Spleen (tissue), 7 donors: Measurements from ENCODE around the gene MEMO1.

Experiments
- CTCF ChIP-seq, 11 experiments: fragments of 200-600 bp in 7 of 11; fragments of 450-650 bp in 4 of 11; sonication (generic) in 4 of 11; IDR thresholded peaks in 8 of 11; conservative IDR thresholded peaks in 3 of 11; 1 replicate in 7 of 11; 2 replicates in 4 of 11; pipeline versions ENCODE4 v1.4.0 to v1.8.0; 2016 to 2021; ENCODE audit warnings: antibody characterized with exemption in 11 of 11, inconsistent platforms in 4 of 11, mild to moderate bottlenecking in 1 of 11
- POLR2A ChIP-seq, 3 donors: fragments of 450-650 bp; IDR thresholded peaks; one replicate each; pipeline ENCODE4 v1.5.1; 2017; ENCODE audit warnings: antibody characterized with exemption in 3 of 3, mild to moderate bottlenecking in 1 of 3
- POLR2AphosphoS5 ChIP-seq, 3 donors: sonication (generic); formaldehyde crosslinking; IDR thresholded peaks; one replicate each; pipeline ENCODE4 v1.5.1; 2017; ENCODE audit warnings: antibody characterized with exemption in 3 of 3
- donor health status: DM: no; HTN: no; CAD: no; lungs with moderate emphysema.
- donor health status: DM: no; HTN: no; CAD: no.
- donor health status: DM: no; HTN: no; CAD: no.

- no peak for TF ChIP-seq POLR2A (IDR thresholded peaks at IDR 0.05)
- TF ChIP-seq CTCF (IDR thresholded peaks at IDR 0.05 in 8 of 11, conservative IDR thresholded peaks at IDR 0.05 in 3 of 11), result no peak
- TF ChIP-seq POLR2AphosphoS5 (IDR thresholded peaks at IDR 0.05), result no peak
Observed at GRCh38 chr2:32060266-32060665, 49.5 kb upstream of the MEMO1 start.
